IMR-90 (cell line): ENCODE results near the gene MYO1G. TPM values are rescaled to one million over a fixed set of nuclear protein-coding genes. Genes with fewer than 3 reads are reported as not detected.

Source experiments
- ATAC-seq: fragments of 200-7000 bp; cut with Tn5 transposase; 2 replicates; pipeline ENCODE4 v1.9.1; 2020; ENCODE audit warnings: low read depth, mild to moderate bottlenecking, moderate library complexity
- BruUV-seq: library from RNA; stranded (reverse); fragments of 400-500 nt; replicated peaks from 2 replicates; lab custom pipeline; 2021; lab: Mats Ljungman, UMichigan
- CTCF ChIA-PET: fragments of 300-600 bp; formaldehyde crosslinking; extraction: SDS; loops from one replicate; lab custom pipeline; 2021; ENCODE audit warnings: antibody characterized with exemption; lab: Yijun Ruan, JAX
- POLR2A ChIA-PET: fragments of 300-600 bp; sonication (Branson Sonifier 250); formaldehyde crosslinking; loops from one replicate; lab custom pipeline; 2022; ENCODE audit warnings: antibody characterized with exemption; ENCODE audit not compliant: unreplicated experiment; lab: Charles Lee
- DNase-seq: peaks from one replicate; pipeline ENCODE4 v3.0.0; 2013
- H2AFZ ChIP-seq: replicated peaks from 2 replicates; pipeline ENCODE3; 2013; ENCODE audit warnings: low read length, mild to moderate bottlenecking; ENCODE audit not compliant: poor library complexity
- H2AK5ac ChIP-seq: 2 replicates; pipeline ENCODE4 v1.6.1; 2013; ENCODE audit warnings: low read depth, low read length, inconsistent platforms
- H2AK9ac ChIP-seq: replicated peaks from 2 replicates; pipeline ENCODE3; 2013; ENCODE audit warnings: mild to moderate bottlenecking, low read depth, low read length, moderate library complexity; ENCODE audit not compliant: poor library complexity
- H2BK120ac ChIP-seq: 2 replicates; pipeline ENCODE4 v1.6.1; 2013; ENCODE audit warnings: low read depth, low read length, inconsistent platforms
- H2BK15ac ChIP-seq: 3 replicates; pipeline ENCODE4 v1.6.1; 2013; ENCODE audit warnings: low read depth, low read length, inconsistent platforms
- H2BK20ac ChIP-seq: 2 replicates; pipeline ENCODE4 v1.6.1; 2013; ENCODE audit warnings: low read depth, mild to moderate bottlenecking, inconsistent platforms, low read length, moderate library complexity
- H2BK5ac ChIP-seq: 2 replicates; pipeline ENCODE4 v1.6.1; 2013; ENCODE audit warnings: mild to moderate bottlenecking, low read depth, low read length, inconsistent platforms; ENCODE audit not compliant: poor library complexity, severe bottlenecking
- H3K14ac ChIP-seq: replicated peaks from 2 replicates; pipeline ENCODE4 v1.6.1; 2013; ENCODE audit warnings: low read depth, low read length, inconsistent platforms
- H3K18ac ChIP-seq: 2 replicates; pipeline ENCODE4 v1.6.1; 2013; ENCODE audit warnings: low read depth, low read length, control low read depth
- H3K23ac ChIP-seq: 2 replicates; pipeline ENCODE4 v1.6.1; 2013; ENCODE audit warnings: low read depth, low read length, inconsistent platforms
- H3K27ac ChIP-seq: 2 replicates; pipeline ENCODE4 v1.5.1; 2013; ENCODE audit warnings: mild to moderate bottlenecking, control low read depth, low read length; ENCODE audit not compliant: insufficient read depth
- H3K27me3 ChIP-seq: 2 replicates; pipeline ENCODE4 v1.6.1; 2013; ENCODE audit warnings: low read length; ENCODE audit not compliant: control insufficient read depth, insufficient read depth
- H3K36me3 ChIP-seq: 2 replicates; pipeline ENCODE4 v1.6.1; 2013; ENCODE audit warnings: low read length, mixed read lengths; ENCODE audit not compliant: control insufficient read depth, insufficient read depth
- H3K4ac ChIP-seq: 2 replicates; pipeline ENCODE4 v1.6.1; 2013; ENCODE audit warnings: low read depth, low read length, inconsistent platforms
- H3K4me1 ChIP-seq: 2 replicates; pipeline ENCODE4 v1.6.1; 2013; ENCODE audit warnings: low read length, mixed read lengths; ENCODE audit not compliant: control insufficient read depth, insufficient read depth
- H3K4me2 ChIP-seq: 2 replicates; pipeline ENCODE4 v1.6.1; 2013; ENCODE audit warnings: low read depth, mild to moderate bottlenecking, control low read depth, low read length, moderate library complexity
- H3K4me3 ChIP-seq: 2 replicates; pipeline ENCODE4 v1.5.1; 2013; ENCODE audit warnings: low read depth, mild to moderate bottlenecking, control low read depth, low read length, moderate library complexity; ENCODE audit not compliant: insufficient read depth
- H3K56ac ChIP-seq: 2 replicates; pipeline ENCODE4 v1.6.1; 2013; ENCODE audit warnings: low read length, inconsistent platforms; ENCODE audit not compliant: insufficient read depth; ENCODE audit errors: extremely low read depth
- H3K79me1 ChIP-seq, 2 experiments: 2 replicates each; pipeline ENCODE4 v1.6.1; 2013; ENCODE audit warnings: low read length in 2 of 2, inconsistent platforms in 1 of 2, low read depth in 1 of 2
- H3K9ac ChIP-seq: 2 replicates; pipeline ENCODE4 v1.6.1; 2013; ENCODE audit warnings: low read depth, low read length, control low read depth
- H3K9me1 ChIP-seq: 2 replicates; pipeline ENCODE4 v1.6.1; 2013; ENCODE audit warnings: low read length, inconsistent platforms; ENCODE audit not compliant: insufficient read depth
- H3K9me3 ChIP-seq: 2 replicates; pipeline ENCODE4 v1.6.1; 2013; ENCODE audit warnings: low read length; ENCODE audit not compliant: control insufficient read depth, insufficient read depth
- H4K20me1 ChIP-seq: 2 replicates; pipeline ENCODE4 v1.6.1; 2013; ENCODE audit warnings: low read length, inconsistent platforms; ENCODE audit not compliant: insufficient read depth
- H4K5ac ChIP-seq: 2 replicates; pipeline ENCODE4 v1.6.1; 2013; ENCODE audit warnings: mild to moderate bottlenecking, low read depth, low read length, control low read depth
- H4K8ac ChIP-seq, 2 experiments: 2 replicates each; pipeline ENCODE4 v1.6.1; 2013; ENCODE audit warnings: low read depth in 2 of 2, low read length in 2 of 2, control low read depth in 1 of 2, inconsistent platforms in 1 of 2
- H4K91ac ChIP-seq: 2 replicates; pipeline ENCODE4 v1.6.1; 2013; ENCODE audit warnings: low read depth, low read length, inconsistent platforms; ENCODE audit not compliant: insufficient read depth
- CHD1 ChIP-seq: IDR thresholded peaks from 2 replicates; pipeline ENCODE4 v1.6.1; 2012; ENCODE audit warnings: low read depth, low read length, improper control_type of control experiment
- MAZ ChIP-seq: IDR thresholded peaks from 2 replicates; pipeline ENCODE4 v1.6.1; 2012; ENCODE audit warnings: low read depth, mild to moderate bottlenecking, low read length, improper control_type of control experiment, moderate library complexity, borderline replicate concordance
- NFE2L2 ChIP-seq: fragments of 150-350 bp; IDR thresholded peaks from 2 replicates; pipeline ENCODE4 v1.6.1; 2016; ENCODE audit warnings: low read depth, mild to moderate bottlenecking, low read length
- POLR2A ChIP-seq: IDR thresholded peaks from 2 replicates; pipeline ENCODE4 v1.6.1; 2012; ENCODE audit warnings: mild to moderate bottlenecking, low read depth, low read length
- RAD21 ChIP-seq: IDR thresholded peaks from 2 replicates; pipeline ENCODE4 v1.6.1; 2012; ENCODE audit warnings: low read length, improper control_type of control experiment
- RFX5 ChIP-seq: IDR thresholded peaks from 2 replicates; pipeline ENCODE4 v1.8.0; 2012; ENCODE audit warnings: low read depth, mild to moderate bottlenecking, low read length, moderate library complexity
- SMC3 ChIP-seq: fragments of 150-350 bp; IDR thresholded peaks from 2 replicates; pipeline ENCODE4 v1.6.1; 2016; ENCODE audit warnings: low read depth, mild to moderate bottlenecking, antibody characterized with exemption, low read length, moderate library complexity
- WGBS, 2 experiments: methylation state at CpG; one replicate each; pipeline versions ENCODE4 v1.1.5 to v1.1.7; 2013; ENCODE audit warnings: missing lambda C conversion rate in 2 of 2; ENCODE audit not compliant: insufficient read length in 1 of 2; ENCODE audit errors: extremely low coverage in 2 of 2; 5-methylcytosine and 5-hydroxymethylcytosine counted together
- dilution Hi-C: fragments of 300-500 bp; cut with HindIII; formaldehyde crosslinking; loops from one replicate; pipeline ENCODE4 v1.14.3; 2018; ENCODE audit warnings: low sequenced_read_pairs; ENCODE audit not compliant: unreplicated experiment
- in situ Hi-C: fragments of 300-500 bp; cut with MboI; formaldehyde crosslinking; loops from 3 replicates; pipeline ENCODE4 v1.14.3; 2019; ENCODE audit warnings: low sequenced_read_pairs, inconsistent platforms, mixed read lengths
- intact Hi-C: fragments of 100-400 bp; cut with micrococcal nuclease; formaldehyde crosslinking; loops from 2 replicates; pipeline ENCODE4 v1.10.0; 2022
- polyA plus RNA-seq, 3 experiments: library from polyadenylated mRNA; depleted of rRNA; stranded (reverse); fragments of >200 nt; gene quantifications; 2 replicates each; pipeline ENCODE4 v1.2.3, GENCODE V29; 2012; ENCODE audit warnings: low replicate concordance in 1 of 3
- total RNA-seq: library from RNA; depleted of rRNA; stranded (reverse); fragments of >200 nt; gene quantifications from 2 replicates; pipeline ENCODE4 v1.2.3, GENCODE V29; 2012

The MYO1G gene
- total and polyA plus RNA-seq, 2 of the 4 experiments (the other 2 are of a cell fraction): under 0.01 to 0.02 TPM

- 62% methylated on average over 4 of the region's 10 CpGs; no CpG with 5 or more reads in 1 of the 2 experiments for WGBS, 2 experiments
- H2AFZ ChIP-seq: no peak overlapping the region
- intact Hi-C loops (no loop called here), dilution Hi-C loops (no loop called here), in situ Hi-C loops (no loop called here)
- no peak overlapping the region for H2AK5ac ChIP-seq
- H2BK15ac ChIP-seq: no peak overlapping the region
- ATAC-seq (no peak), DNase-seq (no peak)
- H3K14ac ChIP-seq: no peak overlapping the region
- H3K27ac ChIP-seq: no peak overlapping the region
- no peak overlapping the region; the same call in 1 of the 2 replicates for H3K23ac ChIP-seq
- H3K9me3 ChIP-seq: no peaks in the 10 kb centered on the region
- no peak overlapping the region for H3K4ac ChIP-seq
- H2AK9ac ChIP-seq: no peak overlapping the region
- no peak overlapping the region for H3K18ac ChIP-seq
- no peak overlapping the region for H4K5ac ChIP-seq
- no peak overlapping the region for H3K4me2 ChIP-seq
- H2BK120ac ChIP-seq: no peak overlapping the region
- H3K4me3 ChIP-seq: no peak overlapping the region
- H4K20me1 ChIP-seq: no peaks in the 10 kb centered on the region
- H3K9me1 ChIP-seq: peaks cover 3% of the 10 kb centered on the region; the same call in 1 of the 2 replicates
- H2BK5ac ChIP-seq: no peak overlapping the region
- no peak overlapping the region for H3K9ac ChIP-seq
- BruUV-seq: no TSS peak
- H3K4me1 ChIP-seq: peaks cover 2% of the 10 kb centered on the region
- H3K36me3 ChIP-seq: no peaks in the 10 kb centered on the region
- no peak overlapping the region for H3K56ac ChIP-seq
- H2BK20ac ChIP-seq: no peak overlapping the region
- ChIA-PET POLR2A (no interaction called here), CTCF (no interaction called here)
- no peak overlapping the region for H4K8ac ChIP-seq
- H3K27me3 ChIP-seq: no peaks in the 10 kb centered on the region
- TF ChIP-seq RAD21: no peak
- TF ChIP-seq CHD1: no peak
- TF ChIP-seq MAZ: no peak
- TF ChIP-seq RFX5: no peak
- TF ChIP-seq NFE2L2: no peak
- no peak for TF ChIP-seq SMC3
- no peak for TF ChIP-seq POLR2A
- H4K91ac ChIP-seq: no peak overlapping the region
- H3K79me1 ChIP-seq: no peaks in the 10 kb centered on the region
Measured at GRCh38 chr7:44914992-44915607, 63.7 kb downstream of the MYO1G start.
